Thyroid gland (tissue), 4 donors: ENCODE measurements around the gene PHF21A.

Experiments used
- POLR2A ChIP-seq, 2 donors: fragments of 450-650 bp; IDR thresholded peaks; one replicate each; pipeline ENCODE4 v1.6.1; 2017; ENCODE audit warnings: antibody characterized with exemption in 2 of 2, mild to moderate bottlenecking in 2 of 2, moderate library complexity in 1 of 2
- TF ChIP-seq, protein P1 (sequence below), 6 experiments: fragments of 200-600 bp in 3 of 6; fragments of 450-650 bp in 3 of 6; sonication (generic) in 3 of 6; IDR thresholded peaks; one replicate each; pipeline ENCODE4 v1.5.1; 2016 to 2019; ENCODE audit warnings: antibody characterized with exemption in 6 of 6, mild to moderate bottlenecking in 2 of 6, inconsistent platforms in 1 of 6, moderate library complexity in 1 of 6

GRCh38 chr11:45890886-45891550 is 230.2 kb downstream of the PHF21A start:
- TF ChIP-seq, protein P1, sequence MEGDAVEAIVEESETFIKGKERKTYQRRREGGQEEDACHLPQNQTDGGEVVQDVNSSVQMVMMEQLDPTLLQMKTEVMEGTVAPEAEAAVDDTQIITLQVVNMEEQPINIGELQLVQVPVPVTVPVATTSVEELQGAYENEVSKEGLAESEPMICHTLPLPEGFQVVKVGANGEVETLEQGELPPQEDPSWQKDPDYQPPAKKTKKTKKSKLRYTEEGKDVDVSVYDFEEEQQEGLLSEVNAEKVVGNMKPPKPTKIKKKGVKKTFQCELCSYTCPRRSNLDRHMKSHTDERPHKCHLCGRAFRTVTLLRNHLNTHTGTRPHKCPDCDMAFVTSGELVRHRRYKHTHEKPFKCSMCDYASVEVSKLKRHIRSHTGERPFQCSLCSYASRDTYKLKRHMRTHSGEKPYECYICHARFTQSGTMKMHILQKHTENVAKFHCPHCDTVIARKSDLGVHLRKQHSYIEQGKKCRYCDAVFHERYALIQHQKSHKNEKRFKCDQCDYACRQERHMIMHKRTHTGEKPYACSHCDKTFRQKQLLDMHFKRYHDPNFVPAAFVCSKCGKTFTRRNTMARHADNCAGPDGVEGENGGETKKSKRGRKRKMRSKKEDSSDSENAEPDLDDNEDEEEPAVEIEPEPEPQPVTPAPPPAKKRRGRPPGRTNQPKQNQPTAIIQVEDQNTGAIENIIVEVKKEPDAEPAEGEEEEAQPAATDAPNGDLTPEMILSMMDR (IDR thresholded peaks at IDR 0.05), result no peak
- TF ChIP-seq POLR2A (IDR thresholded peaks at IDR 0.05), result no peak
